K562 (cell line): ENCODE results near the gene DCAF10. TPM values are rescaled to one million over a fixed set of nuclear protein-coding genes. Genes with fewer than 3 reads are reported as not detected.

Source experiments
- ATAC-seq: fragments of 200-7000 bp; cut with Tn5 transposase; 3 replicates; pipeline ENCODE4 v1.9.1; 2020; ENCODE audit warnings: moderate library complexity
- BruUV-seq: library from RNA; stranded (reverse); fragments of 400-500 nt; replicated peaks from 2 replicates; lab custom pipeline; 2021; lab: Mats Ljungman, UMichigan
- CTCF ChIA-PET: fragments of 300-600 bp; formaldehyde crosslinking; extraction: SDS; loops from one replicate; lab custom pipeline; 2021; ENCODE audit warnings: low intra/inter-chr PET ratio; lab: Yijun Ruan, JAX
- POLR2A ChIA-PET: fragments of 300-600, 350-650 bp; sonication (Branson Sonifier 250); formaldehyde crosslinking; extraction: SDS; loops from one replicate; lab custom pipeline; 2021; ENCODE audit warnings: antibody characterized with exemption, inconsistent platforms; lab: Yijun Ruan, JAX
- DNase-seq, 4 experiments: peaks; one replicate each; pipeline versions ENCODE4 v3.0.0 to v3.0.0-alpha.2; 2011 to 2018; ENCODE audit warnings: low spot score in 3 of 4, mixed read lengths in 3 of 4; ENCODE audit errors: extremely low read depth in 1 of 4
- FAIRE-seq: peaks from 2 replicates; lab custom pipeline; 2011; peaks lifted over from hg19 to GRCh38; lab: Jason Lieb, UNC
- H2AFZ ChIP-seq: 2 replicates; pipeline ENCODE4 v1.6.0; 2011; ENCODE audit warnings: low read depth, low read length, control low read depth, inconsistent platforms
- H3K27ac ChIP-seq: fragments of 200-600 bp; 3 replicates; pipeline ENCODE4 v1.8.0; 2011; ENCODE audit warnings: low read depth, mild to moderate bottlenecking, control low read depth, inconsistent platforms, low read length, moderate library complexity, mixed read lengths; ENCODE audit errors: extremely low read depth
- H3K27me3 ChIP-seq, 2 experiments: fragments of 300-600 bp in 1 of 2; 2 replicates in 1 of 2; 3 replicates in 1 of 2; pipeline versions ENCODE4 v1.6.0 to v1.8.0; 2011; ENCODE audit warnings: inconsistent platforms in 2 of 2, low read length in 2 of 2, mild to moderate bottlenecking in 1 of 2, mixed read lengths in 1 of 2, moderate library complexity in 1 of 2; ENCODE audit not compliant: control insufficient read depth in 2 of 2, insufficient read depth in 2 of 2
- H3K36me3 ChIP-seq: fragments of 300-600 bp; 3 replicates; pipeline ENCODE4 v1.8.0; 2011; ENCODE audit warnings: mild to moderate bottlenecking, low read length, inconsistent platforms; ENCODE audit not compliant: control insufficient read depth, insufficient read depth
- H3K4me1 ChIP-seq, 2 experiments: fragments of 200-600 bp in 1 of 2; replicated peaks in 1 of 2; 2 replicates in 1 of 2; 3 replicates in 1 of 2; pipeline versions ENCODE4 v1.5.1 to v1.8.0; 2011; ENCODE audit warnings: inconsistent platforms in 2 of 2, low read length in 2 of 2, mild to moderate bottlenecking in 1 of 2, mixed read lengths in 1 of 2, moderate library complexity in 1 of 2; ENCODE audit not compliant: control insufficient read depth in 2 of 2, insufficient read depth in 2 of 2
- H3K4me2 ChIP-seq: 2 replicates; pipeline ENCODE4 v1.6.1; 2011; ENCODE audit warnings: low read length, control low read depth, inconsistent platforms, mixed read lengths; ENCODE audit not compliant: insufficient read depth
- H3K4me3 ChIP-seq: fragments of 200-600 bp; sonication (generic), shearing (Covaris generic); 2 replicates; pipeline ENCODE4 v1.5.1; 2016; ENCODE audit warnings: control low read depth, inconsistent platforms
- H3K79me2 ChIP-seq: fragments of 200-600 bp; 3 replicates; pipeline ENCODE4 v1.8.0; 2011; ENCODE audit warnings: low read length, inconsistent platforms; ENCODE audit not compliant: control insufficient read depth, insufficient read depth
- H3K9ac ChIP-seq, 2 experiments: 2 replicates each; pipeline versions ENCODE4 v1.6.0 to v1.6.1; 2011; ENCODE audit warnings: low read depth in 2 of 2, low read length in 2 of 2, control low read depth in 1 of 2, inconsistent platforms in 1 of 2, mild to moderate bottlenecking in 1 of 2, mixed read lengths in 1 of 2; ENCODE audit not compliant: insufficient read depth in 1 of 2
- H3K9me1 ChIP-seq: one replicate; pipeline ENCODE4 v1.6.0; 2011; ENCODE audit warnings: inconsistent platforms, mild to moderate bottlenecking, low read length, moderate library complexity; ENCODE audit not compliant: control insufficient read depth, insufficient read depth
- H3K9me3 ChIP-seq: replicated peaks from 2 replicates; pipeline ENCODE4 v1.5.1; 2011; ENCODE audit warnings: low read depth, low read length, inconsistent platforms; ENCODE audit not compliant: control insufficient read depth, insufficient read depth
- H4K20me1 ChIP-seq: replicated peaks from 2 replicates; pipeline ENCODE4 v1.6.1; 2011; ENCODE audit warnings: low read length, inconsistent platforms, mixed read lengths; ENCODE audit not compliant: control insufficient read depth, insufficient read depth
- POLR2B ChIP-seq: fragments of 450-650 bp; IDR thresholded peaks from 2 replicates; pipeline ENCODE4 v1.6.1; 2018; ENCODE audit warnings: low read depth; ENCODE audit not compliant: partially characterized antibody
- PRPF4 ChIP-seq: fragments of 200-400 bp; formaldehyde crosslinking; IDR thresholded peaks from one replicate; pipeline ENCODE4 v1.6.1; 2017; ENCODE audit warnings: low read length, low read depth, mild to moderate bottlenecking; ENCODE audit not compliant: insufficient read depth, poor library complexity, severe bottlenecking
- RBM34 ChIP-seq: fragments of 200-400 bp; formaldehyde crosslinking; IDR thresholded peaks from 2 replicates; pipeline ENCODE4 v1.6.1; 2018; ENCODE audit warnings: low read length, borderline replicate concordance; ENCODE audit not compliant: insufficient read depth
- SIN3B ChIP-seq: fragments of 450-650 bp; IDR thresholded peaks from 2 replicates; pipeline ENCODE4 v1.6.1; 2017; ENCODE audit warnings: low read depth, mild to moderate bottlenecking, moderate library complexity
- ZC3H4 ChIP-seq: sonication (generic); formaldehyde crosslinking; IDR thresholded peaks from 2 replicates; pipeline ENCODE4 v1.9.0; 2021; ENCODE audit warnings: missing genetic modification reagents, borderline replicate concordance
- whole genome bisulfite sequencing: fragments of 100-300 bp; shearing (Covaris generic); methylation state at CpG from one replicate; pipeline ENCODE4 v1.1.6; 2016; ENCODE audit warnings: low coverage, mixed read lengths; ENCODE audit not compliant: insufficient coverage; ENCODE audit errors: missing lambda C conversion rate; 5-methylcytosine and 5-hydroxymethylcytosine counted together
- in situ Hi-C: fragments of 300-500 bp; cut with MboI; formaldehyde crosslinking; loops from 4 replicates; pipeline ENCODE4 v1.15.0; 2018; ENCODE audit warnings: inconsistent platforms, mixed read lengths
- intact Hi-C: fragments of 100-400 bp; cut with micrococcal nuclease; formaldehyde crosslinking; loops from 2 replicates; pipeline ENCODE4 v1.14.2; 2022
- polyA plus RNA-seq, 8 experiments: library from polyadenylated mRNA; depleted of rRNA in 4 of 8; stranded (reverse) in 5 of 8; unstranded in 3 of 8; fragments of >200 nt; fragmentation: Nextera tagmentation in 2 of 8; fragmentation: Illumina TruSeq in 1 of 8; extraction: Ambion mirVana in 2 of 8; extraction: Trizol in 1 of 8; gene quantifications; 2 replicates each; pipeline versions ENCODE4 v1.2.1 to v1.2.3, GENCODE V29; 2011 to 2014; ENCODE audit warnings: inconsistent platforms in 1 of 8, missing spikeins in 1 of 8
- total RNA-seq, 7 experiments: library from RNA; depleted of rRNA in 6 of 7; stranded (reverse); fragments of >200 nt in 6 of 7; fragmentation: Illumina TruSeq in 2 of 7; extraction: Trizol in 2 of 7; gene quantifications; 2 replicates each; pipeline versions ENCODE4 v1.2.1 to v1.2.3, GENCODE V29; 2011 to 2021; ENCODE audit warnings: low replicate concordance in 1 of 7
- TF ChIP-seq, protein P1 (sequence below), 2 experiments: fragments of 450-650 bp; IDR thresholded peaks; 2 replicates each; pipeline ENCODE4 v1.6.1; 2016; ENCODE audit warnings: mild to moderate bottlenecking in 2 of 2, borderline replicate concordance in 1 of 2, low read depth in 1 of 2, moderate library complexity in 1 of 2
- TF ChIP-seq, protein P2 (sequence below), 2 experiments: fragments of 250-450 bp in 1 of 2; fragments of 450-650 bp in 1 of 2; sonication (Bioruptor Pico) in 1 of 2; IDR thresholded peaks; 2 replicates each; pipeline versions ENCODE4 v1.6.1 to v1.8.0; 2016 to 2021; ENCODE audit warnings: mild to moderate bottlenecking in 2 of 2, moderate library complexity in 2 of 2, missing compliant biosample characterization in 1 of 2, missing genetic modification characterization in 1 of 2

The DCAF10 gene
- total and polyA plus RNA-seq, 9 of the 15 experiments (the other 6 are each of a cell fraction or from before 2014, with no cell fraction given), result 6.8 to 40.1 (median 16.9) TPM

DNA sequence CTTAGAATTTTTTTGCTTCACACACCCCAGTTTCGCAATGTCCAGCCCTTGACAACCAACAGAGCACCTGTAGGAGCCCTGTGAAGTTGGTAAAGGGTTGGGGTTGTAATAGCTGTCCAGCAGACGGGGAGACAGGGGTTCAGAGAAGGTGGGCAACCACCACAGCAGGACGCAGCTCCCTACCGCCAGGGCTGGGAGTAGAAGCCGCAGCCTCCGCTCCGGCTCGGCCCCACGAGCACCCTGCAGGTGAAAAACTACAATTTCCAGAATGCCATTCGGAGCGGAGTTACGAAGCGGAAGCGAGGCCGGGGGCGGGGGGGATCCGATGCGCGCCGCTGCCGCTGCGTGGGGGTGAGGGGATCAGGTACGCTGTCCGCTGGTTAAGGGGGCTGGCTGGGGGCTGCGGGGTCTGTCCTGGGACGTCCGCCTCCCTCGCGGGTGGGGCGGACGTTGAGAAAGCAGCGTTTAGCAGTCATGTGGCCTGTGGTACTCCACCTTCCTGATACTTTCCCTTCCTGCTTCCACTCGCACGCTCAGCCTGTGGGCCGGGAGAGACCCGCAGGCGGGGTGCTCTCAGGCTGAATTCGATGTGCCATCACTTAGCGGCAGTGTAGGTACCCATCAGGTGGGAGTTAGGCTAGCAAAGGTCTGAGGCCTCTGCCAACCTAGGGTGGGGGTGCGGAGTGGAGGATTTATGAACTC is 47.0 kb upstream of the DCAF10 start, which contains the start of gene TRMT10B:
Gene TRMT10B (plus strand): TSS at position 317 of the 702 bp plus-strand sequence. CDS start 8,127 bp downstream, outside the sequence.
- H2AFZ ChIP-seq, result peak within 1 kb of the TSS; percentile 99
- H3K27ac ChIP-seq, result peak within 1 kb of the TSS; percentile 71
- 21% methylated on average over 38 of the region's 40 CpGs for WGBS
- peaks cover 12% of the 10 kb centered on the region for H3K79me2 ChIP-seq
- intact Hi-C loops (no loop called here), in situ Hi-C loops (loop anchor here (10.0 kb wide), 1 partner anchor 151 kb away; the partner anchor contains the start of gene SLC25A51)
- BruUV-seq, result TSS peak; percentile 75
- H3K36me3 ChIP-seq, result no peaks in the 10 kb centered on the region
- H3K9me3 ChIP-seq, result peaks cover 2% of the 10 kb centered on the region; the same call in 1 of the 2 replicates
- no peaks in the 10 kb centered on the region for H3K27me3 ChIP-seq
- DNase-seq, result peak; percentile 86 to 93 (median 90)
- no peak for FAIRE-seq
- H4K20me1 ChIP-seq, result no peaks in the 10 kb centered on the region
- CTCF ChIA-PET, result no interaction called here
- H3K4me3 ChIP-seq, result peak within 1 kb of the TSS; percentile 89
- H3K9ac ChIP-seq, result peak within 1 kb of the TSS; percentile 86 to 97
- H3K4me1 ChIP-seq, result peaks cover 15 to 18% of the 10 kb centered on the region in 2 experiments; a peak in 4 of 5 replicates
- no peaks in the 10 kb centered on the region for H3K9me1 ChIP-seq
- peak; percentile 95 for ATAC-seq
- H3K4me2 ChIP-seq, result peak within 1 kb of the TSS; percentile 98
- POLR2A ChIA-PET, result interaction anchor here (1.0 kb wide), 1 partner anchor 14 kb away, joined by 3 read pairs; no protein-coding TSS in a partner anchor
- TF ChIP-seq, protein P1, sequence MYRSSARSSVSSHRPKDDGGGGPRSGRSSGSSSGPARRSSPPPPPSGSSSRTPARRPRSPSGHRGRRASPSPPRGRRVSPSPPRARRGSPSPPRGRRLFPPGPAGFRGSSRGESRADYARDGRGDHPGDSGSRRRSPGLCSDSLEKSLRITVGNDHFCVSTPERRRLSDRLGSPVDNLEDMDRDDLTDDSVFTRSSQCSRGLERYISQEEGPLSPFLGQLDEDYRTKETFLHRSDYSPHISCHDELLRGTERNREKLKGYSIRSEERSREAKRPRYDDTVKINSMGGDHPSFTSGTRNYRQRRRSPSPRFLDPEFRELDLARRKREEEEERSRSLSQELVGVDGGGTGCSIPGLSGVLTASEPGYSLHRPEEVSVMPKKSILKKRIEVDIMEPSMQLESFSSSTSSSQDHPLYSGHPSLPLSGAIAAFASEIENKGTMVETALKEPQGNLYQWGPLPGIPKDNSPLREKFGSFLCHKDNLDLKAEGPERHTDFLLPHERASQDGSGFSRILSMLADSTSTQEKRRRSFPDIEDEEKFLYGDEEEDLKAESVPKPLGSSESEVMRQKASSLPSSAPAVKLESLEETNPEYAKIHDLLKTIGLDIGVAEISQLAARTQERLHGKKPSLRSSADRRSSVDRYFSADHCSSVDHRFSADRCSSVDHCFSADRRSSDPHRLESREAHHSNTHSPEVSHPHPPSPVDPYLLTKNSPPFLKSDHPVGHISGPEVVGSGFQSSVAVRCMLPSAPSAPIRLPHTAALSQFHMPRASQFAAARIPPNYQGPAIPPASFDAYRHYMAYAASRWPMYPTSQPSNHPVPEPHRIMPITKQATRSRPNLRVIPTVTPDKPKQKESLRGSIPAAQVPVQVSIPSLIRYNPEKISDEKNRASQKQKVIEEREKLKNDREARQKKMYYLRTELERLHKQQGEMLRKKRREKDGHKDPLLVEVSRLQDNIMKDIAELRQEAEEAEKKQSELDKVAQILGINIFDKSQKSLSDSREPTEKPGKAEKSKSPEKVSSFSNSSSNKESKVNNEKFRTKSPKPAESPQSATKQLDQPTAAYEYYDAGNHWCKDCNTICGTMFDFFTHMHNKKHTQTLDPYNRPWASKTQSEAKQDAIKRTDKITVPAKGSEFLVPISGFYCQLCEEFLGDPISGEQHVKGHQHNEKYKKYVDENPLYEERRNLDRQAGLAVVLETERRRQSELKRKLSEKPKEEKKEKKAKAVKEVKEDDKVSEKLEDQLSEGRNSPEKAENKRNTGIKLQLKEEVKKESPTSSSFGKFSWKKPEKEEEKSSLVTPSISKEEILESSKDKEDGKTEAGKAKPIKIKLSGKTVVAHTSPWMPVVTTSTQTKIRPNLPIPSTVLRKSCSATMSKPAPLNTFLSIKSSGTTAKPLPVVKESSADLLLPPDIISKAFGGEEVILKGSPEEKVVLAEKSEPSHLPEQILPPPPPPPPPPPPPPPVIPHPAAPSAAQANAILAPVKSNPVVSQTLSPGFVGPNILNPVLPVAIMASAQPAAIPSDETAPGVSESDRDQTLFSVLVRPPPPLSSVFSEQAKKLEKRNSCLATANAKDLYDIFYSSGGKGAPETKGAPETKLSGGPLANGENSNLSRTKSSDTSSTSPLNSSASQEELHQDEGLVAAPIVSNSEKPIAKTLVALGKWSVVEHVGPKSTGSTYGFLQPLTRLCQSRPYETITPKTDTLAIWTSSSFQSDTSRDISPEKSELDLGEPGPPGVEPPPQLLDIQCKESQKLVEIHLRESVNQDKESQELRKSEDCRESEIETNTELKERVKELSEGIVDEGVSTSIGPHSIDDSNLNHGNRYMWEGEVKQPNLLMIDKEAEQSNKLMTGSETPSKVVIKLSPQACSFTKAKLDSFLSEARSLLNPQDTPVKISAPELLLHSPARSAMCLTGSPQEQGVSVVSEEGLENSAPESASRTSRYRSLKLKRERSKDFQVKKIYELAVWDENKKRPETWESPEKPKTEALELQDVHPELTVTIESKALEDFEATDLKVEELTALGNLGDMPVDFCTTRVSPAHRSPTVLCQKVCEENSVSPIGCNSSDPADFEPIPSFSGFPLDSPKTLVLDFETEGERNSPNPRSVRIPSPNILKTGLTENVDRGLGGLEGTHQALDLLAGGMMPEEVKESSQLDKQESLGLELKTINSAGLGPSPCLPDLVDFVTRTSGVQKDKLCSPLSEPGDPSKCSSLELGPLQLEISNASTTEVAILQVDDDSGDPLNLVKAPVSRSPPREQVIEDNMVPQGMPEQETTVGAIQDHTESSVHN (IDR thresholded peaks at IDR 0.05; ENCODE audit: borderline replicate concordance in 1 of 2, low read depth in 1 of 2), result no peak
- TF ChIP-seq ZC3H4 (no peak), RBM34 (no peak), PRPF4 (no peak), SIN3B (no peak), POLR2B (no peak)
- TF ChIP-seq, protein P2, sequence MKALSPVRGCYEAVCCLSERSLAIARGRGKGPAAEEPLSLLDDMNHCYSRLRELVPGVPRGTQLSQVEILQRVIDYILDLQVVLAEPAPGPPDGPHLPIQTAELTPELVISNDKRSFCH (CRISPR knock-in tag; IDR thresholded peaks at IDR 0.05), result no peak
- TF ChIP-seq, protein P2 (tag; IDR thresholded peaks at IDR 0.05), result no peak
